ENCODE data around the gene SIGLECL1.

Gene SIGLECL1

DNA sequence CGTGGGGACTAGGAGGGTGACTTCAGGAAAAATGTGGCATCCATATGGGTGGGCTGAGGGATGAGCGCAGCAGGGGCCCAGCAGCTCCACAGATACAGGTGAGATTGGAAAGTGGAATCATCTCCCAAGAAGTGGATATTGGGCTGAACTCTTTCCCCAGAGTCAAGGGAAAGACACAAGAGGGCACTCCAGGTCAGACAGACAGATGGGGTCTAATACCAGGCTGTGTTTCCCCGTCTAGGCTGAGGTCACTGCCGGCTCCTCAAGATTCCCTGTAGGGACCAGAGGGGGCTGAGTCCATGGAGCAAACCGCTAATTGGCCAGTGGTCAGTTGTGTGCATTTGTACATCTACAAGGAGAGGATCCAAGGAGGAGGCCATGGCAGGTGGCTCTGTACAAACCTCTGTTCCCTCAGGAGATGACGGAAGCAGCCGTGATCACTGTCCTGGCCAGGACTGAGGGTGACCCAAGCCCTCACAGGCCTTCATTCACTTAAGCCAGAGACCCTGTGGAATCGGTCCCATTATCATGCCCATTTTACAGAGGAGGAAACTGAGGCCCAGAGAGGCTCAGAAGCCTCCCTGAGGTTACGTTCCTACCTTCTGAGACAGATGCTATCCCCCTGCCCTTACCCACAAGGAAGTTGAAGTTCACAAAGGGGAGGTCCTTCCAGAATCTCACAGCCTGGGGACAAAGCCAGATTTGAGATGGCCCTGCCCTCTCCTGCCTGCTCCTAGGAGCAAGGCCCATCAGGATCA is 45.6 kb downstream of the SIGLECL1 start:
- DNase-seq (ENCODE audit: low spot score) = no peak

DNA sequence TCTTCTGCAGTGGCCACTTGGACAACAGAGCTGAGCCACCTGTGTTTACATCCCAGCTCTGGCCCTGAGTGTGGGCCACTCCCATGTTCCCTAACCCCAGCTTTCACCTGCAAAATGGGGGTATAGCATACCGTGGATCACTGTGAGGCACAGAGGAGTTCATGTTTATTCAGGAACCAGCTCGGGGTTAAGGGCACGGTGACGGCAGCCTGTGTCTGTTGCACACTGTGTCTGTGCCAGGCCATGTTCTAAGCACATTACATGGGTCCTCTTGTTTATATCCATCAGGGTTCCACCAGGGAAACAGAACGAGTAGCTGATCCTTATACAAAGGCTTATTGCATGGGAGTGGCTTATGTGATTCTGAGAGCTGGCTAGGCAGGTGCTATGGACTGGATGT is 46.5 kb downstream of the SIGLECL1 start:
- DNase-seq (ENCODE audit: low spot score) = no peak

DNA sequence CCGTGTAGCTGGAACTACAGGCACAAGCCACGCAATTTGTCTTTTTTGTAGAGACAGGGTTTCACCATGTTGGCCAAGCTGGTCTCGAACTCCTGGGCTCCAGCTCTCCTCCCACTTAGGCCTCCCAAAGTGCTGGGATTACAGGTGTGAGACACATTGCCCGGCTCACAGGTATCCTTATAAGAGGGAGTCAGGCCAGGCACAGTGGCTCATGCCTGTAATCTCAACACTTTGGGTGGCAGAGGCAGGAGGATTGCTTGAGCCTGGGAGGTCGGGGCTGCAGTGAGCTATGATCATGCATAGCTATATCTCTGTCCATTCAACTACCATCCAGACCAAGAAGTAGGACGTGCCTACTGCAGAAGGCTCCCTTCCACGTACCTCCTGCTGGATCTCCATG is 50.4 kb downstream of the SIGLECL1 start:
- DNase-seq (ENCODE audit: low spot score) = no peak

DNA sequence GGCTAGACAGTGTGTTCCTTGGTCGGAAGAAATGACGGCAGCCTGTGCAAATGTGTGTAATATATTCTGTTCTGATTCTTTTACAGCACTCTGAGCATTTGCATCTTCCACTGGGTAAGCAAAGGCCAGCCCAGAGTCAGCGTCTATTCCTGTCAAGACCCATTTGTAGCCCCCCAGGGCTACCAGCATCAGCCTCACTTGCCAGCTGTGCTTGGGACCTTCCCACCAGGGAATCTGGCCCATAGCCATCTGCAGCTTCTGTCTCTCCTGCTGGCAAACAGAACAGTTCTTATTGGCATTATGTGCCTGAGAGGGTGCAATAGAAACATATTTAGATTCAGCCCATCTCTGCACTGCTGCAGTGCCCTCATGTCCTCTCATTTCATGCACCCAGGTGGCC is 54.6 kb downstream of the SIGLECL1 start:
- DNase-seq (ENCODE audit: low spot score) = no peak

DNA sequence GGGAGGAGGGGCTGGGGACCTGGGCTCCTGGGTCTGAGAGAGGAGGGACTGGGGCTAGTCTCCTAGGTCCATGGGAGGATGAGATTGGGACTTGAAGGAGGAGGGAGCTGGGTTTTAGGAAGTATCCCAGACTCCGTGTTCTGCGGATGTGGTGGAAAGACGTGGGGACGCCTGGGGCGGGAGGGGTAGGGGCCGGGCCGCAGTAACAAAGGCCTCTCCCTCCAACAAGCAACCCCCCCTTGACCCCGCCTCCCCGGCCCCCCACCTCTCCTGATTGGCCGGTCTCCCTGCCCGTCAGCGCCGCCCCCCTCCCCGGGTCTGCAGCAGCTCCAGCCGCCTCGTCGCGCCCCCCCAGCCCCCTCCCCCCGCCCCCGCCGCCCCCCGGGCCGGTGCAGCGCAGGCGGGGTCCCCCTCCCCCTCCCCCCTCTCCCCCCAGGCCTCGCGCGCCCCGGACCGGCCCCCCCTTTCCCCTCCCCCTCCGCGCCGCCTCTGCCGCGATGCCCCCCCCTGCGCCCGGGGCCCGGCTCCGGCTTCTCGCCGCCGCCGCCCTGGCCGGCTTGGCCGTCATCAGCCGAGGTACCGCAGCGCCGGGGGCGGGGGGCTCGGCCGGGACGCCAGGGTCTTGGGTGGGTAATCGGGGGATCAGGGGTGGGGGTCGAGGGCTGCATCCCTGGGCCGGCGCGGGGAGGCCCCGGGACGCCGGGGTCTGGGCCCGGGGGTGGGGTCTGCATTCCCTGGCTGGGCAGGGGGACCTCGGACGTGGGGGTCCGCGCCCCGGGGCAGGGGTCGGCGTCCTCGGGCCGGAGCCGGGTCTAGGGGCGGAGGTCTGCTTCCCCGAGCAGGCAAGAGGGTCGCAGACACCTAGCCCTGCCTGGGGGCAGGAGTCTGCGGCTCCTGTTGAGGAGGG is 60.7 kb downstream of the SIGLECL1 start, which contains the start of gene IGLON5:
Gene IGLON5, plus strand, starts transcription at position 294 of the 907 bp plus-strand sequence. Its CDS starts 204 bp downstream, at position 498.
- no peak for DNase-seq (ENCODE audit: low spot score)

DNA sequence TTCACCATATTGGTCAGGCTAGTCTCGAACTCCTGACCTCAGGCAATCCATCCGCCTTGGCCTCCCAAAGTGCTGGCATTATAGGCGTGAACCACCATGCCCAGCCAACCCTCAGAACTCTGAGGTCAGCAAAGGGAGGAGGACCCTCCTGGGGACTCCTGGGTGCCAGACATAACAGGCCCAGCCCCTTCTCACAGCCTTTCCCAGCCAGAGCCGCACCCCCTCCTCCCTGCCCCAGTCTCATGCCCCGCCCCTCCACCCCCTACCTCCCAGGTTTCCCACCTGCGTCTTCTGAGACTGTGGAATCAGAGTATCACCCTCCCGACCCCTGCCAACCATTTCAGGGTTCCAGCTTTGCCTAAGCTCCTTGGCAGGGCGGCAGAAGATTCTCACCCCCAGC is 65.8 kb downstream of the SIGLECL1 start:
- no peak for DNase-seq (ENCODE audit: low spot score)

DNA sequence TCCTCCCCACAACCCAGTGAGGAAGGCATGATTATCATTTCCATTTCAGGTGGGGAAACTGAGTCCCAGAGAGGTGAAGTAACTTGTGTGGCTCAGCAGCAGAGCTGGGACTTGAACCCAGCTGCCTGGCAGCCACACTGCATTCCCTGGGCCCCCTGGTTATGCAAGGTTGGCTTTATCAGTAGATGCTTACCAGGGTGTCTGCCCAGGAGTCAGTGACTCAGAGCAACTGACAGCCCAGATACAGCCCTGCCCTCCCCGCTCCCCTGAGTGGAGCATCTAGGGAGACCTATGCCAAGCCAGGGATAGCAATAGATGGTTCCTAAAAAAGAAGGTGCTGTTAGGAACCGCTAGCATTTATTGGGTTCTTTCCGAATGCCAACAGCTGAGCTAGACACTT is 66.5 kb downstream of the SIGLECL1 start:
- no peak for DNase-seq (ENCODE audit: low spot score)

DNA sequence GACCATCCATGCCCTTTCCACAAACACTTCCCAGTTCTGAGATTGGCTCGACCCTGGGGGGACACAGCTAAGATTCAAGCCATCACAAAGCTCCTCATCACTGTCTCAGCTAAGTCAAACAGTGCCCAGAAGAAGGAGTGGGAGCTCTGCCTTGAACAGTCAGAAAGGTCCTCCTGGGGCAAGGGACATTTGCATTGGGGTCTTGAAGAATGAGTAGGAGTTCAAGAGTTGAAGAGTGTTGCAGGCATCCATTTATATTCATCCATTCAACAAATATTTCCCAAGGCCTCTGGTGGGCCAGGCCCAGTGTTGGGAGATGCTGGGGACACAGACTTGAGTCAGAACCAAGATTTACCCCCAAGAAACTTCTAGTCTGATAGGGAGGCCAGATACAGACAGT is 67.1 kb downstream of the SIGLECL1 start:
- DNase-seq (ENCODE audit: low spot score) = no peak
